IPS DF 19.7 (cell line): Measurements from ENCODE around the gene ELAPOR1.
A peak's percentile ranks its signal among the peaks of the same experiment; 100 is the strongest.

Source experiments
- DNase-seq: peaks from one replicate; pipeline ENCODE4 v3.0.0-alpha.2; 2013; ENCODE audit warnings: low read depth, low spot score

ELAPOR1 gene

GRCh38 chr1:109096120-109096519 is 17.8 kb upstream of the ELAPOR1 start:
- DNase-seq, result no peak

- DNase-seq, result peak; percentile 79
These were observed 13.8 kb upstream of the ELAPOR1 start for GRCh38 chr1:109099938-109100773.

- DNase-seq, result no peak
These were observed 9.4 kb upstream of the ELAPOR1 start for GRCh38 chr1:109104364-109105151.

- DNase-seq, result no peak
These were observed 8.0 kb upstream of the ELAPOR1 start for GRCh38 chr1:109105881-109106280.

GRCh38 chr1:109107785-109108184 is 6.1 kb upstream of the ELAPOR1 start:
- DNase-seq, result no peak

- DNase-seq, result no peak
These were observed 4.0 kb upstream of the ELAPOR1 start for GRCh38 chr1:109109906-109110305.

- DNase-seq, result no peak
These were observed 2.4 kb upstream of the ELAPOR1 start for GRCh38 chr1:109111386-109112055.

GRCh38 chr1:109112056-109112651 is 1.8 kb upstream of the ELAPOR1 start:
- DNase-seq, result no peak

- peak; percentile 64 for DNase-seq
These were observed 1.1 kb upstream of the ELAPOR1 start for GRCh38 chr1:109112652-109113285.

- no peak for DNase-seq
These were observed 393 bp downstream of the ELAPOR1 start for GRCh38 chr1:109114342-109114674.

GRCh38 chr1:109115685-109116084 is 1.8 kb downstream of the ELAPOR1 start:
- no peak for DNase-seq

- no peak for DNase-seq
These were observed 2.4 kb downstream of the ELAPOR1 start for GRCh38 chr1:109116286-109116685.

GRCh38 chr1:109118089-109118488 is 4.2 kb downstream of the ELAPOR1 start:
- DNase-seq, result no peak

- DNase-seq, result no peak
These were observed 6.4 kb downstream of the ELAPOR1 start for GRCh38 chr1:109120356-109120755.

- DNase-seq, result no peak
These were observed 17.1 kb downstream of the ELAPOR1 start for GRCh38 chr1:109131059-109131458.

- no peak for DNase-seq
These were observed 17.9 kb downstream of the ELAPOR1 start for GRCh38 chr1:109131800-109132199.

- DNase-seq, result no peak
These were observed 19.2 kb downstream of the ELAPOR1 start for GRCh38 chr1:109133002-109133706.

- no peak for DNase-seq
These were observed 19.9 kb downstream of the ELAPOR1 start for GRCh38 chr1:109133815-109134214.

GRCh38 chr1:109134423-109134822 is 20.5 kb downstream of the ELAPOR1 start:
- no peak for DNase-seq

- DNase-seq, result no peak
These were observed 22.0 kb downstream of the ELAPOR1 start for GRCh38 chr1:109135940-109136339.

GRCh38 chr1:109136766-109137165 is 22.9 kb downstream of the ELAPOR1 start:
- no peak for DNase-seq
